SK-N-SH (cell line): ENCODE measurements around the gene TRPT1. TPM values are rescaled to one million over a fixed set of nuclear protein-coding genes. Genes with fewer than 3 reads are reported as not detected.

Experiments
- CTCF ChIA-PET: fragments of 300-600, 350-600 bp; formaldehyde crosslinking; extraction: SDS; loops from one replicate; lab custom pipeline; 2021; lab: Yijun Ruan, JAX
- POLR2A ChIA-PET: fragments of 350-600 bp; sonication (Branson Sonifier 250); formaldehyde crosslinking; extraction: SDS; loops from one replicate; lab custom pipeline; 2020; ENCODE audit warnings: antibody characterized with exemption, inconsistent platforms; lab: Yijun Ruan, JAX
- DNase-seq: peaks from one replicate; pipeline ENCODE4 v3.0.0; 2012
- H2AFZ ChIP-seq: fragments of 200-600 bp; sonication (generic); 2 replicates; pipeline ENCODE4 v1.8.1; 2016; ENCODE audit warnings: antibody characterized with exemption, mild to moderate bottlenecking, low read depth
- H3F3A ChIP-seq: fragments of 200-600 bp; sonication (generic); replicated peaks from 2 replicates; pipeline ENCODE3; 2016; ENCODE audit warnings: antibody characterized with exemption, mild to moderate bottlenecking; ENCODE audit not compliant: insufficient read depth
- H3K27ac ChIP-seq, 2 experiments: fragments of 200-500 bp in 1 of 2; fragments of 200-600 bp in 1 of 2; sonication (Bioruptor generic) in 1 of 2; sonication (generic), shearing (Covaris generic) in 1 of 2; 2 replicates each; pipeline versions ENCODE4 v1.5.1 to v1.6.1; 2014 to 2016; ENCODE audit warnings: low read depth in 2 of 2, inconsistent platforms in 1 of 2, low read length in 1 of 2, mild to moderate bottlenecking in 1 of 2, mixed read lengths in 1 of 2
- H3K27me3 ChIP-seq: fragments of 200-600 bp; sonication (generic), shearing (Covaris generic); 2 replicates; pipeline ENCODE4 v1.6.1; 2016; ENCODE audit warnings: mixed run types; ENCODE audit not compliant: insufficient read depth
- H3K36me3 ChIP-seq, 2 experiments: fragments of 200-500 bp in 1 of 2; fragments of 200-600 bp in 1 of 2; sonication (Bioruptor generic) in 1 of 2; sonication (generic) in 1 of 2; replicated peaks in 1 of 2; 2 replicates each; pipeline versions ENCODE3 to v1.5.1; 2014 to 2016; ENCODE audit warnings: low read length in 1 of 2, mild to moderate bottlenecking in 1 of 2; ENCODE audit not compliant: insufficient read depth in 2 of 2, control insufficient read depth in 1 of 2
- H3K4me1 ChIP-seq, 2 experiments: fragments of 200-500 bp in 1 of 2; fragments of 200-600 bp in 1 of 2; sonication (Bioruptor generic) in 1 of 2; sonication (generic), shearing (Covaris generic) in 1 of 2; 2 replicates each; pipeline versions ENCODE4 v1.5.1 to v1.6.1; 2014 to 2016; ENCODE audit warnings: low read depth in 1 of 2, low read length in 1 of 2, mixed run types in 1 of 2; ENCODE audit not compliant: insufficient read depth in 2 of 2, control insufficient read depth in 1 of 2
- H3K4me2 ChIP-seq: fragments of 200-600 bp; sonication (generic), shearing (Covaris generic); 2 replicates; pipeline ENCODE4 v1.6.1; 2017; ENCODE audit warnings: mixed run types
- H3K4me3 ChIP-seq, 2 experiments: fragments of 200-500 bp in 1 of 2; fragments of 200-600 bp in 1 of 2; sonication (Bioruptor generic) in 1 of 2; sonication (generic), shearing (Covaris generic) in 1 of 2; 2 replicates each; pipeline versions ENCODE4 v1.5.1 to v1.8.1; 2014 to 2016; ENCODE audit warnings: low read depth in 2 of 2, inconsistent platforms in 1 of 2, low read length in 1 of 2, mild to moderate bottlenecking in 1 of 2, mixed read lengths in 1 of 2, moderate library complexity in 1 of 2
- H3K79me2 ChIP-seq: fragments of 200-600 bp; sonication (generic); 2 replicates; pipeline ENCODE4 v1.8.1; 2017; ENCODE audit warnings: mild to moderate bottlenecking; ENCODE audit not compliant: insufficient read depth
- H3K9ac ChIP-seq: fragments of 200-600 bp; sonication (generic); 2 replicates; pipeline ENCODE4 v1.6.1; 2017; ENCODE audit warnings: mixed run types
- H3K9me2 ChIP-seq: fragments of 200-600 bp; sonication (generic); 2 replicates; pipeline ENCODE4 v1.6.1; 2017; ENCODE audit warnings: mixed run types
- H3K9me3 ChIP-seq: fragments of 200-600 bp; sonication (generic); 2 replicates; pipeline ENCODE4 v1.6.1; 2017; ENCODE audit warnings: mixed run types, mild to moderate bottlenecking, moderate library complexity
- H4K20me1 ChIP-seq: fragments of 200-600 bp; sonication (generic); 2 replicates; pipeline ENCODE4 v1.6.1; 2017; ENCODE audit warnings: mild to moderate bottlenecking, mixed run types; ENCODE audit not compliant: insufficient read depth
- CHD2 ChIP-seq: fragments of 150-350 bp; IDR thresholded peaks from 2 replicates; pipeline ENCODE4 v1.6.1; 2018; ENCODE audit warnings: low read length; ENCODE audit not compliant: partially characterized antibody
- ELF1 ChIP-seq: IDR thresholded peaks from 2 replicates; pipeline ENCODE4 v1.4.0; 2012
- EP300 ChIP-seq, 2 experiments: IDR thresholded peaks; 2 replicates each; pipeline versions ENCODE4 v1.4.0 to v1.6.1; 2012; ENCODE audit warnings: borderline replicate concordance in 1 of 2, low read depth in 1 of 2, low read length in 1 of 2
- EZH2phosphoT487 ChIP-seq: fragments of 200-600 bp; sonication (generic); IDR thresholded peaks from 2 replicates; pipeline ENCODE4 v1.6.1; 2017; ENCODE audit warnings: low read depth, mixed run types, mild to moderate bottlenecking, antibody characterized with exemption, moderate library complexity, borderline replicate concordance
- FOXJ3 ChIP-seq: sonication (generic); formaldehyde crosslinking; IDR thresholded peaks from 2 replicates; pipeline ENCODE4 v1.5.1; 2020; ENCODE audit warnings: mild to moderate bottlenecking, missing genetic modification reagents
- FOXM1 ChIP-seq: IDR thresholded peaks from 2 replicates; pipeline ENCODE4 v1.4.0; 2012; ENCODE audit warnings: low read depth, mild to moderate bottlenecking
- GABPA ChIP-seq: IDR thresholded peaks from 2 replicates; pipeline ENCODE4 v1.4.0; 2012; ENCODE audit warnings: low read depth, mild to moderate bottlenecking
- GATA2 ChIP-seq: sonication (generic); formaldehyde crosslinking; IDR thresholded peaks from 2 replicates; pipeline ENCODE4 v1.5.0; 2020; ENCODE audit warnings: mild to moderate bottlenecking, missing genetic modification reagents
- NRF1 ChIP-seq: IDR thresholded peaks from 2 replicates; pipeline ENCODE4 v1.6.1; 2012; ENCODE audit warnings: low read depth, mild to moderate bottlenecking, low read length
- POLR2AphosphoS5 ChIP-seq: IDR thresholded peaks from 2 replicates; pipeline ENCODE4 v1.6.1; 2012; ENCODE audit warnings: low read depth, low read length
- RCOR1 ChIP-seq: fragments of 150-350 bp; IDR thresholded peaks from 2 replicates; pipeline ENCODE4 v1.6.1; 2017; ENCODE audit warnings: antibody characterized with exemption, low read length
- REST ChIP-seq: IDR thresholded peaks from 2 replicates; pipeline ENCODE4 v1.6.1; 2012; ENCODE audit warnings: mild to moderate bottlenecking, low read depth, low read length, moderate library complexity
- RXRA ChIP-seq: IDR thresholded peaks from 2 replicates; pipeline ENCODE4 v1.4.0; 2012; ENCODE audit warnings: low read depth, mild to moderate bottlenecking, borderline replicate concordance
- ZBTB33 ChIP-seq: IDR thresholded peaks from 2 replicates; pipeline ENCODE4 v1.4.0; 2012; ENCODE audit warnings: low read depth, borderline replicate concordance
- WGBS: methylation state at CpG from one replicate; pipeline ENCODE4 v1.1.6; 2017; ENCODE audit warnings: low lambda C conversion rate; 5-methylcytosine and 5-hydroxymethylcytosine counted together
- polyA plus RNA-seq, 3 experiments: library from polyadenylated mRNA; depleted of rRNA; stranded (reverse); fragments of >200 nt; gene quantifications; 2 replicates each; pipeline ENCODE4 v1.2.3, GENCODE V29; 2012
- TF ChIP-seq, protein P1 (sequence below): fragments of 150-350 bp; IDR thresholded peaks from 2 replicates; pipeline ENCODE4 v1.6.1; 2016; ENCODE audit warnings: mild to moderate bottlenecking, low read depth, low read length
- TF ChIP-seq, protein P2 (sequence below): fragments of 150-350 bp; IDR thresholded peaks from 2 replicates; pipeline ENCODE4 v1.6.1; 2017; ENCODE audit warnings: antibody characterized with exemption, low read length, low read depth, borderline replicate concordance

TRPT1 gene
- polyA plus RNA-seq, 1 of the 3 experiments (the other 2 are of a cell fraction) = 62.4 TPM

GRCh38 chr11:64240435-64241240 lies 14.7 kb upstream of the TRPT1 start, which contains the start of gene FKBP2 (continued):
- TF ChIP-seq REST = 0 out of 2 replicates have a peak, but pooled peaks have one; percentile 16
- peak; percentile 84 for TF ChIP-seq FOXM1
- peak; percentile 83 for TF ChIP-seq NRF1
- no peak for TF ChIP-seq RCOR1
- no peak for TF ChIP-seq FOXJ3 (CRISPR knock-in tag)
- no peak for TF ChIP-seq ZBTB33
- TF ChIP-seq, all 33 proteins: peak for 13

DNA sequence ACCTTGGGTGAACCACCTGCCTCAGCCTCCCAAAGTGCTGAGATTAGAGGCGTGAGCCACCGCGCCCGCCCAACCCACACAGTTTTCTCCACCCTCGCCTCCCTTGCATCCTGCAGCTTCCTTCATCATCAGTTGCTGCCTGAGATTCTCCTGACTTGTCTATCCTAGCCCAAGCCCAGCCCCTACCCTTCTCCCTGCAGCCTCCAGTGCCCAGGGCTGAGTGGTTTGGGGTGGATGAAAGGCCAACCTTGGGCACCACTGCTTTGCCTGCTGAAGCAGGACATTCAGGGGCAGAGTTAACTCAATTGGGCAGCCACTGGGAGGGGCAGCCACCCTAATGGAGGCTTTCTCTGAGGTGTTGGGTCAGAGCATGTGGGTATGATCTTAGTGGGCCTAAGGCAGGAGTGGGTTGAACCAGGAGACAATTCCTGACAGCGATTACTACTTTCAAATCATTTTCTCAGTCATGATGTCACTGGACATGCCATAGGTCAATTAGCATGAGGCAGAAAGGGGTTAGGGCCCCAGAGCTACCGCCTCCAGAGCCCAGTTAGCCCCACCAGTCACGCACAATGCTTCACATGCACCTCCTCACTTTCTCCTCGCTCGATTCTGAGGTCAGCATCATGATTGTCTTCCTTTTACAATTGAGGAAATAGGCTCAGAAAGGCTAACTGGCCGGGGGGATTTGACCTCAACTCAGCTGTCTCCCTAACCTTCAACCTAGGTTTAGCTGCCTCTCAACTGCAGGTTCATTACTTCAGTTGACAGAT lies 13.9 kb upstream of the TRPT1 start:
- Histone ChIP-seq H3K36me3 (peaks cover 10 to 30% of the 10 kb centered on the region in 2 experiments), H3K79me2 (peaks cover 43% of the 10 kb centered on the region), H3K9me2 (no peaks in the 10 kb centered on the region), H3K9me3 (no peaks in the 10 kb centered on the region), H4K20me1 (no peaks in the 10 kb centered on the region), H3F3A (peaks cover 28% of the 10 kb centered on the region), H3K27me3 (no peaks in the 10 kb centered on the region), H3K4me1 (peaks cover 16 to 40% of the 10 kb centered on the region in 2 experiments; a peak in 2 of 4 replicates), H3K4me2 (peak overlapping the region; percentile 93), H3K9ac (peak overlapping the region; percentile 83; the same call in 1 of the 2 replicates), H3K27ac (peak overlapping the region; percentile 94 to 98), H2AFZ (no peak overlapping the region), H3K4me3 (peak overlapping the region; percentile 64 to 92)
- ChIA-PET CTCF (interaction anchor here (0.6 to 1.5 kb wide), 2 partner anchors 13 to 35 kb away, joined by 3 to 4 read pairs; no protein-coding TSS in a partner anchor), POLR2A (interaction anchor here (0.7 kb wide), 1 partner anchor 26 kb away, joined by 3 read pairs; no protein-coding TSS in a partner anchor)
- 81% methylated on average over 11 of the region's 11 CpGs for WGBS
- TF ChIP-seq GABPA (no peak), EZH2phosphoT487 (no peak), CHD2 (no peak), EP300 (IDR thresholded peaks at IDR 0.05; ENCODE audit: borderline replicate concordance in 1 of 2, low read depth in 1 of 2, low read length in 1 of 2) (no peak), ZBTB33 (no peak), ELF1 (no peak), GATA2 (no peak), POLR2AphosphoS5 (no peak), RXRA (no peak)
- TF ChIP-seq, protein P1, sequence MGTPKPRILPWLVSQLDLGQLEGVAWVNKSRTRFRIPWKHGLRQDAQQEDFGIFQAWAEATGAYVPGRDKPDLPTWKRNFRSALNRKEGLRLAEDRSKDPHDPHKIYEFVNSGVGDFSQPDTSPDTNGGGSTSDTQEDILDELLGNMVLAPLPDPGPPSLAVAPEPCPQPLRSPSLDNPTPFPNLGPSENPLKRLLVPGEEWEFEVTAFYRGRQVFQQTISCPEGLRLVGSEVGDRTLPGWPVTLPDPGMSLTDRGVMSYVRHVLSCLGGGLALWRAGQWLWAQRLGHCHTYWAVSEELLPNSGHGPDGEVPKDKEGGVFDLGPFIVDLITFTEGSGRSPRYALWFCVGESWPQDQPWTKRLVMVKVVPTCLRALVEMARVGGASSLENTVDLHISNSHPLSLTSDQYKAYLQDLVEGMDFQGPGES = no peak
- TF ChIP-seq, protein P2, sequence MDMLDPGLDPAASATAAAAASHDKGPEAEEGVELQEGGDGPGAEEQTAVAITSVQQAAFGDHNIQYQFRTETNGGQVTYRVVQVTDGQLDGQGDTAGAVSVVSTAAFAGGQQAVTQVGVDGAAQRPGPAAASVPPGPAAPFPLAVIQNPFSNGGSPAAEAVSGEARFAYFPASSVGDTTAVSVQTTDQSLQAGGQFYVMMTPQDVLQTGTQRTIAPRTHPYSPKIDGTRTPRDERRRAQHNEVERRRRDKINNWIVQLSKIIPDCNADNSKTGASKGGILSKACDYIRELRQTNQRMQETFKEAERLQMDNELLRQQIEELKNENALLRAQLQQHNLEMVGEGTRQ = no peak
- no peak for DNase-seq
